SKM-1 treated with dmso at 0.1 percent for 144 hours (cell line): Measurements from ENCODE around the gene NKAIN4.

ENCODE experiments used
- DNase-seq: peaks from one replicate; lab custom pipeline; 2025; ENCODE audit not compliant: unreplicated experiment; lab: John Stamatoyannopoulos, UW

The NKAIN4 gene

DNA sequence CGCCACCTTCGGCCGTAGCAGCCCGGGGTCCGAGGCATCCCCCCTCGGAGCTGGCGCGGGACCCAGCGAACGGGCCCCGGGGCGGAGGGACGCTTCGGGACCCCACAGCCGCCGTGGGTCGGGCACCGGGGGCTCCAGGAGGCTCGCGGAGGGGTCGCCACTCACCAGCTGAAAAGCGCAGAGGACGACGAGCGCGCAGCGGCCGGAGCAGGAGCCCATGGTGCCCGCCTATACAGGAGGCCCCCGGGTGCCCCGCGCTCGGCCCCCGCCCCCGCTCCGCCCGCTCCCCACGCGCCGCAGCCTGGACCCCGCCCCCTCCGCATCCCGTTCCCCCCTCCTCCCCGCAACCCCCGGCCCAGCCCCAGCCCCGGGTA lies at the start of gene NKAIN4:
NKAIN4 (minus strand) TSS at position 232 of the 374 bp plus-strand sequence; CDS start at position 219, 13 bp downstream.
- DNase-seq: no peak

GRCh38 chr20:63303095-63303666 lies 48.9 kb upstream of the NKAIN4 start:
- DNase-seq: no peak

DNA sequence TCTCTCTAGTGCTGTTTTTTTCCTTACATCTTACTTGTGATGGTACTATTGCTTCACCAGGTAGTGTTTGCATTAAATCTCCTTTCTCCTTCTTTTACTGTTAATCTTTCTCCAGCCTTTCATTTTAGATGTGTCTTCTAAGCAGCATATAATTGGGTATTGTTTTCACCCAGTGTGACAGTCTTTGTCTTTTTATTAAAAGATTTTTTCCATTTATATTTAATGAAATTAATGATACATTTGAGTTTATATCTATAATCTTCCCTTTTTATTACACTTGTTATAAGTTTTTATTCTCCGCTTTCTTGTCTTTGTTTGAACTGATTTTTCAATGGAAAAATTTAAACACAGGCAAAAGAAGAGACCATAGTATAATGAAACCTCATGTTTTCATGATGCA lies 47.4 kb upstream of the NKAIN4 start:
- no peak for DNase-seq

DNA sequence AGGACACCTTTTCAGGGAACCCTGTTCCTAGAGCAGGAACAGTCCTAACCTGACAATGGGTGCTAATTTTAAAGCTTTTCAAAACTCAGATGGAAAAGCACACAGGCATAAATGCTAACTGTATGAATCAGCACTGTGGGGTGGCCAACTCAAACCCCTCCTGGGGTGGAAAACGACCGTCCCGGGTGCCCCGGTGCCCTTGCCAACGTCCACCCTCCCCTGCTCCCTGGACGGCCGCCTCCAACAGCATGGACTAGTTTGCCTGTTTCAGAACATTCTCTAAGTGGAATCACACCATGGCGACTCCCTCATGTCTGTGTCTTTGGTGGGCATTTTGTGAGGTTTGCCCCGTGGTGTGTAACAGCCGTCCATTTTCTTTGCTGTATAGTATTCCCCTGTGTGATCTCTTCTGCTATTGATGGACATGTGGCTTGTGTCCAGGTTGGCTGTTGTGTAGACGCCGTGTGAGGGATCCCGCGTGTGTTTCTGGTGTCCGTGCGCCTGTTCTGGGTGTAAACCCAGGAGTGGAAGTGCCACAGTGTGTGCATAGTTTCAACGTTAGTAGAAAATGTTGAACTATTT lies 44.6 kb upstream of the NKAIN4 start:
- no peak for DNase-seq

DNA sequence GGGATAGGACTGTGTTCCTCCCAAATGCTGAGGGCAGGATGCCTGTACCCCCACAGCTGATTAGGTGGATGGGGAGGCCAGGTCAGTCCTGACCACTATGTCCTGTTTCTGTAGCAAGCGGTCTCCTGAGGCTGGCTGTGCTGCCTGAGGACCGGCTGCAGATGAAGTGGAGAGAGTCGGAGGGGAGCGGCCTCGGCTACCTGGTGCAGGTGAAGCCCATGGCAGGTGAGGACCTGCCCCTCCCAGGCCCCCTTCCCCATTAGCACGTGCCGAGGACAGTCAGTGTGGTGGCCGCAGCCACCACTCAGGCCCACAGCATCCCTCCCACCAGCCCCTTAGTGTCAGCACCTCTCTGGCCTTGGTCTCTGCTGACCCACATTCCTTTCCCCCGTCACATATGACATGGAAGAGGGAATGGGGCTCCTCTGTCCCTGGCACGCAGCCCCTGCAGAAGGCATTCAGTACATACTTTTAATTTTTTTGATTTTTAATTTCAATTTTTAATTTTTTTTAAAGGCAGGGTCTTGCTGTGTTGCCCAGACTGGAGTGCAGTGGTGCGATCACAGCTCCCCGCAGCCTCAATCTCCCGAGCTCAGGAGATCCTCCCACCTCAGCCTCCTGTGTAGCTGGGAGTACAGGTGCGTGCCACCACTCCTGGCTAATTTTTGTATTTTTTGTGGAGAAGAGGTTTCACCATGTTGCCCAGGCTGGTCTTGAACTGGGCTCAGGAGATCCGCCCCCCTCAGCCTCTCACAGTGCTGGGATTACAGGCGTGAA lies 43.7 kb upstream of the NKAIN4 start:
- no peak for DNase-seq

DNA sequence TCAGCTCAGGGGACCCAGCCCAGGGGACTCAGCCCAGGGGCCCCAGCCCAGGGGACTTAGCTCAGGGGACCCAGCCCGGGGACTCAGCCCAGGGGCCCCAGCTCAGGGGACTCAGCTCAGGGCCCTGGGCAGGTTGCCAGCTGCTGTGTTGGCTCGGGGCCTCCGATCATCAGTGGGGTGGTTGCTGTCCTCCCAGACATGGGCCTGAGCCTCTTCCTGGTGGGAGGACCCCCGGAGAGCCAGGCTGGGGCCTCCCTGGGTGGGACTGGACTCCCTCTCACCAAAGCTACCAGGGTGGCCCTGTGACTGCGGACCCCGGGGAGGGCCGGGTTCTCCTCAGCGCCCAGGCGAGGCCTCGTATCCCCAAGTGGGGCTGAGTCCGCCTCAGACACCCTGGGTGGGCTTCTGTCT lies 43.1 kb upstream of the NKAIN4 start:
- no peak for DNase-seq

GRCh38 chr20:63296531-63297299 lies 42.5 kb upstream of the NKAIN4 start:
- DNase-seq: no peak

- DNase-seq: no peak
These were observed 41.6 kb upstream of the NKAIN4 start for GRCh38 chr20:63295846-63296245.

- DNase-seq: no peak
These were observed 41.2 kb upstream of the NKAIN4 start for GRCh38 chr20:63295422-63295821.

- DNase-seq: no peak
These were observed 40.8 kb upstream of the NKAIN4 start for GRCh38 chr20:63295018-63295417.

GRCh38 chr20:63294536-63294900 lies 40.3 kb upstream of the NKAIN4 start:
- no peak for DNase-seq

DNA sequence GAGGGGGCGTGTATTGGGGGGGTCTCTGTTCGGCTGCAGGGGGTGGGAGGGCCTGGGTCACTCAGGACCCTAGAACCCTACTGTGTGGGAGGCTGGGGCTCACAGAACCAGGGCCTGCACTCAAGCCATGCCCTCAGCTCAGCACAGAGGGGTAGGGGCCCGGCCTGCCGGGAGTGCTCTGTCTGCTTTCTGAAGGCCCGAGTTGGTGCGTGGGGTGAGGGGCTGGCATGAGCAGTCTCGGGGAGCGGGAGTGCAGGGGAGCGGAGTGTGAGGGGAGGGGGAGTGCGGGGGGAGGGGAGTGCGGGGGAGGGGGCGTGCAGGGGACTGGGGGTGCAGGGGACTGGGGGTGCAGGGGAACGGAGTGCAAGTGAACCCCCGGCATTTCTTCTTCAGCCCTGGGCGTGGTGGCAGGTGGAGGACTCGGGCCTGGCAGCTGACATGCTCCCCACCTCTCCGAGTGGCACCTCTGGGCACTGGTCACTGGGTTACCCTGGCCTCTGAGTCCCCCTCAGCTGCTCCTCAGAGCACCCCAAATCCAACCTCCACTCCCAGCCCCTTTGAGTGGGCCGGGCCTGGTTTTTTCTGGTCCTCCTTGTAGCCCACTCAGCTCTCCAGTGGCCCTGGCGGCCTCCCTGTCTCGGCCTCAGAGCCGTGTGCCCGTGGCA lies 39.7 kb upstream of the NKAIN4 start:
- DNase-seq: no peak

DNA sequence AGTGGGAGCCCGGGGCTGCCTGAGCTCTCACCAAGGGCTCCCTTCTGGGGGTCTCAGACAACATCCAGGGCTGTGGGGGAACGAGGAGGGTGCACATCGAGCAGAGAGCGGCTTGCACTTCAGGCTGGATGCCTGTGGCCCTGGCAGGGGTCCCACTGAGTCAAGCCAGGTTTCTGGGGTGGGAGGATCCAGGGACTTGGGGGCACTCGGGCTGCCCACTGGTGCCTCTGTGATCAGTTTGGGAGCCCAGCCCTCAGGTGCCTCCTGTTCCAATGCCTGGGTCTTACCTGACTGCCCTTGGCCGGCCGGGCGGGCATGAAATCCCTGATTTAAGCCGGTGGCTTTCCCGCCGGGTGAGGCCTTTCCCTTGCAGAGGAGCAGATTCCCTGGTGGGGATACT lies 39.2 kb upstream of the NKAIN4 start:
- no peak for DNase-seq

DNA sequence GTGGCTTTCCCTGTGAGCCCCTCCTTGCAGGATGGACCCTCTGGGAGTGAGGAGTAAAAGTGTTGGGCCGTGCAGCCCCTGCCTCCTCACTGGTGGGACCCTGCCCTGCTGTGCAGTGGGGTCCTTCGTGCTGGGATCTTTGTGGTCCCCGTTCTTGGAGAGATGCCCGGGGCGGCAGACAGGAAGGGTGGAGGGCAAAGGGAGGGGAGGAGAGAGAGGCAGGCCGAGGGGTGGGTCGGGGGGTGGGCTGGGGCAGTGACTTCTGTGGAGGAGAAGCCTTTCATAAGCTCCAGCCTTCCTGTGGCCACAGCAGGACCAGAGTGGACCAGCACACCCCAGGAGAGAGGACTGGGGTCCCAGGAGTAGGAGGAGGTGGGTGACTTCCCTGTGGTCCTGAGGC lies 38.6 kb upstream of the NKAIN4 start, which contains the start of gene COL20A1:
COL20A1 (plus strand) TSS at position 283 of the 400 bp plus-strand sequence. CDS start 1,922 bp downstream, outside the sequence.
- DNase-seq: no peak

DNA sequence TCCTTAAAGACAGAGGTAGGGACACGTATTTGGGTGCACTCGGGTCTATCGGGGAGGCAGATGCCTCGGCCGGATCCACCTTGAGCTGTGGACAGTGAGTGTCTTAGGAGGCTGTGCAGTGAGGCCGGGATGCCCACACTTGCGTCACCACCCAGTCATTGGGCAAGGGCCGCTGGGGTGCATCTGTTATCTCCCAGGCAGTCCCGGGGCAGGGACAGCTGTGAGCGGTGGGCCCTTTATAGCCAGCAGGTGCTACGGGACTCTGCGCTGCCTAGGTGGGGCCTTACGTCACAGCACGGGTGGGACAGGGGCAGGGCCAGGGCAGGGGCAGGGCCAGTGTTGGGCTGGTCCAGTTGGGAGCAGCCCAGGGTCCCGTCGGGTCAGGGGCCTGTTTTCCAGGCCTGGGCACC lies 38.0 kb upstream of the NKAIN4 start:
- no peak for DNase-seq

- DNase-seq: no peak
These were observed 37.5 kb upstream of the NKAIN4 start for GRCh38 chr20:63291811-63292210.

- no peak for DNase-seq
These were observed 36.6 kb upstream of the NKAIN4 start for GRCh38 chr20:63290677-63291472.

DNA sequence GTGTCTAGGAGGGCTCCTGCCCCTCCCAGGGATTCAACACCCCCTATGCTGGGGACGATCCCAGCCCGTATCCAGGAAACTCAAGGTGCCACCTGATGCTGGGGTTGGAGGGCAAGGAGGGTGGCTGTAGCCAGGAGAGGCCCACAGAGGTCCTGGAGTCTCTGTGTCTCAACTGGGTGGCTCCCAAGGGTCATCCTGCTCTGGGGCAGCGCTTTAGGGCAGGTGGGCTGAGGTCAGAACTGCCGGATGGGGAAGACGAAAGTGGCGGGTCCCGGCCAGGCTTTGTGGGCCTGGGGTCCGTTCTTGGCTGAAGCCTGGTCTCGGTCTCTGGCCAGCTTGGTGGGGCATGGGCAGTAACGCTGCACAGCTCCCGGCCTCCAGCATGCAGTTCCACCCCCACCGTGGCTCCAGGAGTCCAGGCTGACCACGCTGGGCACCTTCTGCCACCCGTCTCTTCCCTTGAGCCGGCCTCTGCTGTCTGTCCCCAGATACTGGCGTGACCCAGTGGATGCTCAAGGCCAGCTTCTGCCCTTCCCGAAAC lies 35.9 kb upstream of the NKAIN4 start:
- DNase-seq: no peak

DNA sequence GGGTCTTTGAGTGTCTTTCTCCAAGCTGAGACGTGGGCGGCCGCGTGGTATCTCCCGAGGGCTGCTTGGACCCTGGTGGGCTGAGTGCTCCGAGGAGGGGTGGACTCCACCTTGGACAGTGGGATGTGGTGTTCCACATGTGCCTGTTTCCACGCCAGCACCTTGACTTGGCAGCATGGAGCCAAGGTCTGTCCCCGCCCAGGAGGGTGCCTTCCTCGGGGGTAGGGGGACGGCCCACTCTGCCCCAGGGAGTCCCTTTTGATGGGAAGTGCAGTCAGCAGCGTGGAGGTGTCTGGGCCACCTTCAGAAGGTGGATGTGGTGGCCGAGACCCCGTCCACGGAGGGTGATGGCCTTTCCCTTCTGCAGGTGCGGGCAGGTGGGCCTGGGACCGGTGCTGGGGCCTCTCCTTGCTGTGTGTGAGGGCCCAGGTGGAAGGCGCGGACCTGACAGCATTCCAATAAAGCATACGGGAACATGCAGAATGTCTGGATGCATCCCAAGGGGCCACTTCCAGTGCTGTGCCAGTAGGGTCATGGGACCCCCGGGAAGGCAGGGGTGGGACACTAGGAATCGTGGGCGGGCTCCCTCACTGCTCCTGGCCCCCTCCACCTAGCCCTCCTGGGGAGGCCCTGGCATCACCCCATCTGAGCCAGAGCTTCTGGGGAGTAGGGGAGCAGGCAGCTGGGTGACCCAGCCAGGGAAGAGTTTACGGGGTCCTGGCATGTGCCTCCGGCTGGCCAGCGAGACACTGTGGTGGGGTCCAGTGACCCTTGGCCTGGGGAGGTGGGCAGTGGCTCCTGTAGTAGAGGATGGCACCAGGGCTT lies 35.3 kb upstream of the NKAIN4 start:
- DNase-seq: no peak
